Adipocyte (in vitro differentiated cells): ENCODE measurements around the gene GSTA5.
A peak's percentile ranks its signal among the peaks of the same experiment; 100 is the strongest.
"Not testable (repeated sequence)": the region's sequence is repeated elsewhere in the genome, so short reads cannot be mapped to it uniquely, and the experiment has no call there.

Experiments used
- DNase-seq: peaks from one replicate; pipeline ENCODE4 v3.0.0-alpha.2; 2015; ENCODE audit warnings: low read depth
- H3K27me3 ChIP-seq: replicated peaks from 2 replicates; pipeline ENCODE4 v1.7.0; 2013; ENCODE audit warnings: mild to moderate bottlenecking, low read length, moderate library complexity; ENCODE audit not compliant: control insufficient read depth, insufficient read depth
- H3K36me3 ChIP-seq: 2 replicates; pipeline ENCODE4 v1.7.0; 2013; ENCODE audit warnings: low read length, mild to moderate bottlenecking, moderate library complexity; ENCODE audit not compliant: control insufficient read depth, insufficient read depth, severe bottlenecking
- H3K4me1 ChIP-seq: 2 replicates; pipeline ENCODE4 v1.7.0; 2013; ENCODE audit warnings: mild to moderate bottlenecking, low read length, moderate library complexity; ENCODE audit not compliant: control insufficient read depth, insufficient read depth
- H3K4me3 ChIP-seq: 2 replicates; pipeline ENCODE4 v1.7.0; 2013; ENCODE audit warnings: mild to moderate bottlenecking, low read length, moderate library complexity
- H3K9ac ChIP-seq: 2 replicates; pipeline ENCODE4 v1.7.0; 2013; ENCODE audit warnings: mild to moderate bottlenecking, low read length, moderate library complexity
- H3K9me3 ChIP-seq: 2 replicates; pipeline ENCODE4 v1.7.0; 2013; ENCODE audit warnings: mild to moderate bottlenecking, low read length, moderate library complexity; ENCODE audit not compliant: control insufficient read depth

The GSTA5 gene

GRCh38 chr6:52786249-52786956 is 54.2 kb downstream of the GSTA5 start:
- H3K27me3 ChIP-seq, result no peaks in the 10 kb centered on the region
- no peak overlapping the region for H3K4me3 ChIP-seq
- no peak for DNase-seq
- no peaks in the 10 kb centered on the region for H3K9me3 ChIP-seq
- no peaks in the 10 kb centered on the region for H3K36me3 ChIP-seq
- H3K4me1 ChIP-seq, result peaks cover 9% of the 10 kb centered on the region
- no peak overlapping the region for H3K9ac ChIP-seq

GRCh38 chr6:52782696-52783274 is 57.8 kb downstream of the GSTA5 start:
- H3K4me3 ChIP-seq, H3K27me3 ChIP-seq, H3K9me3 ChIP-seq, H3K9ac ChIP-seq, H3K36me3 ChIP-seq, H3K4me1 ChIP-seq: not testable (repeated sequence)
- DNase-seq, result peak; percentile 11

GRCh38 chr6:52782209-52782608 is 58.4 kb downstream of the GSTA5 start:
- H3K9me3 ChIP-seq, H3K27me3 ChIP-seq, DNase-seq, H3K36me3 ChIP-seq, H3K4me3 ChIP-seq, H3K4me1 ChIP-seq, H3K9ac ChIP-seq: not testable (repeated sequence)
